Left lung (tissue), 10 donors: ENCODE measurements around the gene XK. TPM values are rescaled to one million over a fixed set of nuclear protein-coding genes. Genes with fewer than 3 reads are reported as not detected.
A peak's percentile ranks its signal among the peaks of the same experiment; 100 is the strongest.
"Not testable (repeated sequence)": the region's sequence is repeated elsewhere in the genome, so short reads cannot be mapped to it uniquely, and the experiment has no call there.

ENCODE experiments used
- ATAC-seq: fragments of 200-7000 bp; cut with Tn5 transposase; one replicate; pipeline ENCODE4 v1.9.1; 2020; ENCODE audit warnings: moderate library complexity
- DNase-seq, 4 donors: peaks; one replicate each; pipeline ENCODE4 v3.0.0-alpha.2; 2013 to 2020
- H3K27ac ChIP-seq, 2 donors: fragments of 200-600 bp; sonication (generic) in 1 of 2; one replicate each; pipeline versions ENCODE4 v1.5.0 to v1.8.0; 2020 to 2021
- H3K27me3 ChIP-seq, 2 donors: fragments of 200-600 bp; sonication (generic) in 1 of 2; one replicate each; pipeline versions ENCODE4 v1.5.0 to v1.8.0; 2020 to 2021
- H3K36me3 ChIP-seq, 2 donors: fragments of 200-600 bp; sonication (generic) in 1 of 2; one replicate each; pipeline versions ENCODE4 v1.5.0 to v1.8.0; 2020 to 2021
- H3K4me1 ChIP-seq, 2 donors: fragments of 200-600 bp; one replicate each; pipeline ENCODE4 v1.8.0; 2021
- H3K4me3 ChIP-seq, 2 donors: fragments of 200-600 bp; sonication (generic) in 1 of 2; one replicate each; pipeline versions ENCODE4 v1.5.0 to v1.8.0; 2020 to 2021; ENCODE audit warnings: mild to moderate bottlenecking in 1 of 2
- H3K9me3 ChIP-seq, 2 donors: fragments of 200-600 bp; sonication (generic) in 1 of 2; one replicate each; pipeline versions ENCODE4 v1.5.0 to v1.8.0; 2020 to 2021
- CTCF ChIP-seq, 2 donors: fragments of 200-600 bp; sonication (generic) in 1 of 2; IDR thresholded peaks; one replicate each; pipeline versions ENCODE4 v1.5.0 to v1.8.0; 2021; ENCODE audit warnings: antibody characterized with exemption in 2 of 2
- intact Hi-C, 2 donors: fragments of 100-400 bp; cut with DNase I; formaldehyde crosslinking; loops; one replicate each; pipeline versions ENCODE4 v1.11.2 to v1.14.2; 2022
- polyA plus RNA-seq, 6 donors: library from polyadenylated mRNA; unstranded; fragments of 120-200 nt; gene quantifications; one replicate each; pipeline ENCODE4 v1.2.1, GENCODE V29; 2013; ENCODE audit not compliant: insufficient read length in 6 of 6
- total RNA-seq, 2 donors: library from RNA; stranded (reverse); fragmentation: NEBNext Ultra II Directional; extraction: Animal tissue kit (Norgen Biotek cat#: 25700); gene quantifications; one replicate each; pipeline ENCODE4 v1.2.1, GENCODE V29; 2021
- donor health status: DM: no; HTN: yes; CAD: no.
- donor health status: DM: no; HTN: no; CAD: no.

Gene XK
- total and polyA plus RNA-seq, 8 donors = 2.5 to 4.1 (median 2.8) TPM

- Histone ChIP-seq H3K27me3 (peaks cover 0 to 5% of the 10 kb centered on the region in 2 donors), H3K4me3 (no peak overlapping the region), H3K9me3 (no peaks in the 10 kb centered on the region), H3K36me3 (no peaks in the 10 kb centered on the region), H3K4me1 (no peaks in the 10 kb centered on the region), H3K27ac (peak overlapping the region in 1 of 2 donors; percentile 58)
- ATAC-seq (no peak), DNase-seq (no peak)
- intact Hi-C loops = no loop called here
- no peak for TF ChIP-seq CTCF (IDR thresholded peaks at IDR 0.05)
Measured at GRCh38 chrX:37763400-37763799, 77.8 kb downstream of the XK start.

DNA sequence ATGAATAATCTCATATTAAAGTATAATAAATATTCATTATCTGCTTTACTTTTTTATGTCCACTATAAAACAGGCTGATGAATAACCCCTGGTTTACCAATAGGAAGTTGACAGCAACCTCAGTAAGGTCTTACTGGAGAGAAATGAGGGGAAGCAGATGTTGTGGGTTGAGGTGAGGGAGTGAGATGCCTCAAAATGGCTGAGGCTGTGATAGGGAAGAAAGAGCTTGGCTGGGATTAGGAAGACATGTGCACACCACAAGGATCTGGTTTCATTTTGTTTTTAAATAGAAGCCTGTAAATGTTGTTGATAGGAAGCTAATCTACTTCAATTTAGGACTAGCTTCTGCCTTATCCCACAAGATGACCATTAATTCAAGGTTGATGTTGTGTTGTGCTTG, 79.9 kb downstream of the XK start:
- intact Hi-C loops = no loop called here
- Histone ChIP-seq H3K27ac (no peak overlapping the region), H3K36me3 (no peaks in the 10 kb centered on the region), H3K27me3 (peaks cover 0 to 5% of the 10 kb centered on the region in 2 donors), H3K4me1 (no peaks in the 10 kb centered on the region), H3K4me3 (no peak overlapping the region), H3K9me3 (no peaks in the 10 kb centered on the region)
- no peak for DNase-seq
- TF ChIP-seq CTCF (IDR thresholded peaks at IDR 0.05) = no peak
- no peak for ATAC-seq

DNA sequence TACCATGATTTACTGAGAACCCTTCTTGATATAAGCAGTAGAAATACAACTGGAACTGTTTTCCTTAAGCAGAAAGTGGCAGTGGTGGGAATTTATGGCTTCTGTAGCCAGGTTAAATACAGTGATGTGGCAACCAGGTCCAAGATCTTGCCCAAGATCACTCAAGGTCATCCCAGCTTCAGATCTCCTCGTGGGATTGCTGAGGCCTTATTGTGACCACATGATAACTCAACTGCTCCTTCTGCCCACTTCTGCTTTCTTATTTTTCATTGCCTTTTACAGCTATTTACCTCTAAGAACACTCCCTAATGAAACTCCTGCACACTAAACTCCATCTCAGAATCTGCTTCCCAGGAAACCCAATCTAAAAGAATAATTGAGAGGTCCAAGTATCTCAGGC, 81.8 kb downstream of the XK start:
- Histone ChIP-seq H3K36me3 (no peaks in the 10 kb centered on the region), H3K4me3 (no peak overlapping the region), H3K27ac (no peak overlapping the region), H3K9me3 (no peaks in the 10 kb centered on the region), H3K4me1 (no peaks in the 10 kb centered on the region), H3K27me3 (no peaks in the 10 kb centered on the region)
- intact Hi-C loops = no loop called here
- ATAC-seq (no peak), DNase-seq (no peak)
- no peak for TF ChIP-seq CTCF (IDR thresholded peaks at IDR 0.05)

DNA sequence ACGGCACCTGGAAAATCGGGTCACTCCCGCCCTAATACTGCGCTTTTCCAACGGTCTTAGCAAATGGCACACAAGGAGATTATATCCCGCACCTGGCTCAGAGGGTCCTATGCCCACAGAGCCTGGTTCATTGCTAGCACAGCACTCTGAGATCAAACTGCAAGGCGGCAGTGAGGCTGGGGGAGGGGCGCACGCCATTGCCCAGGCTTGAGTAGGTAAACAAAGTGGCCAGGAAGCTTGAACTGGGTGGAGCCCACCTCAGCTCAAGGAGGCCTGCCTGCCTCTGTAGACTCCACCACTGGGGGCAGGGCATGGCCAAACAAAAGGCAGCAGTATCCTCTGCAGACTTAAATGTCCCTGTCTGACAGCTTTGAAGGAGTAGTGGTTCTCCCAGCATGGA, 83.3 kb downstream of the XK start:
- H3K4me1 ChIP-seq, intact Hi-C loops, H3K4me3 ChIP-seq, H3K36me3 ChIP-seq, H3K27me3 ChIP-seq, ATAC-seq, H3K27ac ChIP-seq, H3K9me3 ChIP-seq, DNase-seq: not testable (repeated sequence)

GRCh38 chrX:37776283-37776986, 90.8 kb downstream of the XK start:
- ATAC-seq = no peak
- DNase-seq = no peak
- intact Hi-C loops = no loop called here
- no peaks in the 10 kb centered on the region for H3K36me3 ChIP-seq
- H3K27me3 ChIP-seq = no peaks in the 10 kb centered on the region
- no peak overlapping the region for H3K4me3 ChIP-seq
- TF ChIP-seq CTCF (IDR thresholded peaks at IDR 0.05) = no peak
- H3K27ac ChIP-seq = peak overlapping the region in 1 of 2 donors; percentile 63
- no peaks in the 10 kb centered on the region for H3K9me3 ChIP-seq
- peaks cover 0 to 20% of the 10 kb centered on the region in 2 donors for H3K4me1 ChIP-seq

DNA sequence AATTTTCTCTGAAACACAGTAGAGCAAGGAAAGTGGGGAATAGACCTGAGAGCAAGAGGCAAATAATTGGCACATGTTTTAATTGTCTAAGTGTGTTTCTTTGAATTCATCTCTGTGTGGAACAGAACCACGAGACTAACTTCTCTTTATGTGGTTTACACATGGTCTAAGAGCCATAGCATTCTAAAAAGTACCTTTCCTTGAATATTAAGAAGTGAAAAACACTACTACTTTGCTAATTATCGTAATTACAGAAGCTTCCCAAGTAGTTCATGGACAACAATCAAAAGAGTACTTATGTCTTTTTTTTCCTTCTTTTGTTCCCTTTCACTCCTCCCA, 91.4 kb downstream of the XK start:
- peaks cover 0 to 20% of the 10 kb centered on the region in 2 donors for H3K4me1 ChIP-seq
- ATAC-seq = no peak

More for the DNA sequence above, 91.4 kb downstream of the XK start:
- no peak for DNase-seq
- no peaks in the 10 kb centered on the region for H3K36me3 ChIP-seq
- no peak for TF ChIP-seq CTCF (IDR thresholded peaks at IDR 0.05)
- peak overlapping the region in 1 of 2 donors; percentile 63 for H3K27ac ChIP-seq
- no peak overlapping the region for H3K4me3 ChIP-seq
- no peaks in the 10 kb centered on the region for H3K9me3 ChIP-seq
- no peaks in the 10 kb centered on the region for H3K27me3 ChIP-seq
- intact Hi-C loops = no loop called here
